GM12874 (cell line): Measurements from ENCODE around the gene RNF126.

Source experiments
- CTCF ChIP-seq: IDR thresholded peaks from 2 replicates; pipeline ENCODE4 v1.5.1; 2011; ENCODE audit warnings: low read depth, mild to moderate bottlenecking, control low read depth, low read length, moderate library complexity; ENCODE audit not compliant: insufficient read depth

Gene RNF126

DNA sequence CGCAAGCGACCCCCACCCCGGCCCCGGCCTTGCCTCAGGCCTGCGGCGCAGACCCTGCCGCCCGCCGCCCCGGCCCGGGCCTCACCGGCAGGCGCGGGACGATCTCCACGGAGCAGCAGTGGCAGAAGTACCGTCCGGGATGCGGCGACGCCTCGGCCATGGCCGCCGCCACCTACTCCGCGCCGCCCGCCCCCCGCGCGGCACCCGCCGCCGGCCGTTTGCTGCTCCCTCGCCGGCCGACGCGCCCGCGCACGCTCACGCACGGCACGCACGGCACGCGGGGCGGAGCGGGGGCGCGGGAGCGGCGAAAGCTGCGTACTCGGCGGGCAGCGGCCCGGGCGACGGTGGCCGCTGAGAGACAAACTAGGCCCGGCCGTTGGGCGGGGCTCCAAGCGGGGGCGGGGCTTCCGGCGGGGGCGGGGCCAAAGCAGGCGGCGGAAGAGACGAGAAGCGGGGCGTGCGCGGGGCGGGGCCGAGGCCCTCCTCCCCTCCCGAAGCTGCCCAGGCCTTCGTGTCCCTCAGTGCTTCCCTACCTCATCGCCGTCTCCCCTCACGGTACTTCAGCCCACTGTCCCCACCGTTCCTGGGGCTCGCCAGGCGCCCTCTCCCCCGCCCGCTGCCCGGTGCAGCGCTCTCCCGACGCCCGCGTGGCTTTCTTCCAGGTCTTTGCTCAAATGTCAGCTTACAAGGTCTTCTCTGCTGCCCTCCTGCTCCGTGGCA is at the start of gene RNF126:
RNF126 (minus strand) TSS at position 253 of the 720 bp plus-strand sequence; CDS start at position 160, 93 bp downstream.
- TF ChIP-seq CTCF: no peak

- TF ChIP-seq CTCF: no peak
These were observed 48.2 kb upstream of the RNF126 start for GRCh38 chr19:711254-711653.

DNA sequence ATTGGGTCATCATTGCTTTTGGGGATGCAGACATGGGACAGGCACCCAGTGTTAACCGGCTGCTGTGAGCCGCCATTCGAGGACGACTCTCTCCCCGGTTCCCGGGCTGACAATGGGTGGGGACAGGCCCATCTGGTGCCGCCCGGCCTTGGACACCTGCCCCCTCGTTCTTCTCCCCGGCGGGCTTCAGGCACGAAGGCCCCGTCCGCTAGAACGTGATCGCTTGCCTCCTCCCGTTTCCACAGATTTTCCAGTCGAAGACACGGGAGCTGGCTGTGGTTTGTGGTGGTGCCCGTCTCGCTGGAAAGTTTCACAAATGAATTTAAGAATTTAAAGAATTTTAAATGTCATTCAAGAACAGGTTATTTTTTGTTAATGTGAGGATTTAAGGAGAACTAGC is 47.8 kb upstream of the RNF126 start:
- TF ChIP-seq CTCF: no peak

DNA sequence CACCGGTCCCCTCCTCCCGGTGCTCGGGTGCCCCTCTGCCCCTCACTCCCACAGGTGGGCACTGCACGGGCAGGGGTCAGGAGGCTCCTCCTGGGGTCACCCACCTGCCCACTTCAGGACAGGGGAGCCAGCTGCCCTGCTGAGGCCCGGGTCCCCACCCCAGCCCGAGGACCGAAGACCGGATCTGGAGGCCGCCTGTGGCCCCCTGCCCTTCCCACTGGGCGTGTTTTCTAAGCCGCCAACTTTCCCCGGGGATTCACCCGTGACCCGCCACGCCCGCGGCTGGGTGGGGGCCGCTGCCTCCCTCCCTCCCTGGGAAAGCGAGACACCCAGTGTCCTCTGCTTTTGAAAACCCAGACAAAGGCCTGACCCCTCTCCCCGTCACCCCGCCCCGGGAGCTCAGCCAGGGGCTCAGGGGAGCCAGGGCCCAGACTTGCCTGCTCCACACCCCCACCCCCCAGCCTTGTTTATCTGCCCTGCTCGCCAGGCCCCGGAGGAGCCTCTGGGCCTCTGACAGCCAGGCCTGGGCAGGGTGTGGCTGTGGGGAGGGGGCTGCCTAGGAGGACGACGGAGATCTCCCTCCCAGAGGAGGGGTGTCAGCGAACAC is 47.1 kb upstream of the RNF126 start:
- TF ChIP-seq CTCF: no peak

GRCh38 chr19:709196-709964 is 46.4 kb upstream of the RNF126 start:
- TF ChIP-seq CTCF: no peak

GRCh38 chr19:708154-709143 is 45.4 kb upstream of the RNF126 start, which contains the start of gene PALM:
PALM (plus strand) TSS chr19:708935; CDS start chr19:709147, 212 bp downstream.
- no peak for TF ChIP-seq CTCF
